H1 (cell line): Measurements from ENCODE around the gene ARHGEF10L. TPM values are rescaled to one million over a fixed set of nuclear protein-coding genes. Genes with fewer than 3 reads are reported as not detected.

Experiments
- CTCF ChIA-PET: fragments of 300-600 bp; sonication (Branson Sonifier 250); formaldehyde crosslinking; loops from one replicate; lab custom pipeline; 2021; ENCODE audit not compliant: partially characterized antibody; lab: Charles Lee
- POLR2A ChIA-PET: fragments of 300-600 bp; sonication (Branson Sonifier 250); formaldehyde crosslinking; loops from one replicate; lab custom pipeline; 2021; ENCODE audit warnings: inconsistent platforms; ENCODE audit not compliant: partially characterized antibody; lab: Charles Lee
- DNase-seq, 2 experiments: peaks; one replicate each; pipeline versions ENCODE4 v3.0.0 to v3.0.0-alpha.2; 2010 to 2022; ENCODE audit warnings: low spot score in 2 of 2, low read depth in 1 of 2, mixed read lengths in 1 of 2
- FAIRE-seq: peaks from 2 replicates; lab custom pipeline; 2011; peaks lifted over from hg19 to GRCh38; lab: Jason Lieb, UNC
- H2AFZ ChIP-seq: 2 replicates; pipeline ENCODE4 v1.8.1; 2012; ENCODE audit warnings: low read length, inconsistent platforms
- H2AK5ac ChIP-seq: 2 replicates; pipeline ENCODE4 v1.6.1; 2013; ENCODE audit warnings: low read depth, low read length
- H2BK120ac ChIP-seq: replicated peaks from 2 replicates; pipeline ENCODE3; 2013; ENCODE audit warnings: low read depth, low read length, inconsistent platforms
- H2BK12ac ChIP-seq: 2 replicates; pipeline ENCODE4 v1.6.1; 2013; ENCODE audit warnings: low read depth, low read length
- H2BK15ac ChIP-seq: 2 replicates; pipeline ENCODE4 v1.6.1; 2013; ENCODE audit warnings: low read length
- H2BK20ac ChIP-seq: 2 replicates; pipeline ENCODE4 v1.6.1; 2013; ENCODE audit warnings: low read length
- H2BK5ac ChIP-seq: 2 replicates; pipeline ENCODE4 v1.6.1; 2013; ENCODE audit warnings: low read depth, low read length
- H3K14ac ChIP-seq: 2 replicates; pipeline ENCODE4 v1.6.1; 2013; ENCODE audit warnings: inconsistent platforms; ENCODE audit not compliant: insufficient read length
- H3K18ac ChIP-seq: 2 replicates; pipeline ENCODE4 v1.6.1; 2013; ENCODE audit warnings: low read length; ENCODE audit errors: extremely low read depth
- H3K23ac ChIP-seq: 2 replicates; pipeline ENCODE4 v1.6.1; 2013; ENCODE audit warnings: inconsistent platforms; ENCODE audit not compliant: insufficient read length
- H3K23me2 ChIP-seq: 2 replicates; pipeline ENCODE4 v1.6.1; 2013; ENCODE audit warnings: low read depth, low read length
- H3K27ac ChIP-seq: 2 replicates; pipeline ENCODE4 v1.6.1; 2011; ENCODE audit warnings: low read depth, low read length, inconsistent platforms
- H3K27me3 ChIP-seq, 4 experiments: replicated peaks in 1 of 4; 1 replicate in 1 of 4; 2 replicates in 3 of 4; pipeline versions ENCODE4 v1.6.1 to v1.8.1; 2011 to 2013; ENCODE audit warnings: low read length in 3 of 4, mild to moderate bottlenecking in 3 of 4, inconsistent platforms in 2 of 4, mixed read lengths in 2 of 4, moderate library complexity in 1 of 4; ENCODE audit not compliant: control insufficient read depth in 3 of 4, insufficient read depth in 3 of 4; ENCODE audit errors: extremely low read depth in 1 of 4
- H3K36me3 ChIP-seq, 4 experiments: 2 replicates each; pipeline versions ENCODE4 v1.6.1 to v1.8.1; 2011 to 2013; ENCODE audit warnings: mild to moderate bottlenecking in 4 of 4, low read length in 3 of 4, moderate library complexity in 2 of 4, control low read depth in 1 of 4, inconsistent platforms in 1 of 4; ENCODE audit not compliant: insufficient read depth in 4 of 4, control insufficient read depth in 2 of 4
- H3K4ac ChIP-seq: replicated peaks from 2 replicates; pipeline ENCODE3; 2013; ENCODE audit warnings: low read length, low read depth, mixed read lengths, inconsistent platforms; ENCODE audit not compliant: insufficient read length
- H3K4me1 ChIP-seq, 4 experiments: replicated peaks in 1 of 4; 1 replicate in 1 of 4; 2 replicates in 3 of 4; pipeline versions ENCODE4 v1.6.1 to v1.8.1; 2011 to 2013; ENCODE audit warnings: low read length in 3 of 4, inconsistent platforms in 2 of 4, mixed read lengths in 1 of 4; ENCODE audit not compliant: insufficient read depth in 4 of 4, control insufficient read depth in 3 of 4
- H3K4me2 ChIP-seq, 2 experiments: 2 replicates each; pipeline versions ENCODE4 v1.6.1 to v1.8.1; 2011 to 2013; ENCODE audit warnings: low read depth in 2 of 2, low read length in 2 of 2, control low read depth in 1 of 2, inconsistent platforms in 1 of 2, mild to moderate bottlenecking in 1 of 2; ENCODE audit not compliant: insufficient read depth in 1 of 2
- H3K4me3 ChIP-seq, 4 experiments: fragments of 200-600, 300-600 bp in 1 of 4; sonication (generic), shearing (Covaris generic), sonication (Bioruptor Twin) in 1 of 4; 2 replicates each; pipeline versions ENCODE4 v1.5.1 to v1.8.1; 2011 to 2016; ENCODE audit warnings: low read length in 4 of 4, low read depth in 3 of 4, control low read depth in 2 of 4, inconsistent platforms in 2 of 4, mild to moderate bottlenecking in 2 of 4, mixed read lengths in 1 of 4, moderate library complexity in 1 of 4; ENCODE audit not compliant: insufficient read depth in 2 of 4; ENCODE audit errors: extremely low read depth in 1 of 4
- H3K56ac ChIP-seq: replicated peaks from 2 replicates; pipeline ENCODE3; 2013; ENCODE audit warnings: low read depth, mild to moderate bottlenecking, mixed read lengths, low read length, inconsistent platforms; ENCODE audit not compliant: insufficient read length
- H3K79me1 ChIP-seq: 2 replicates; pipeline ENCODE4 v1.6.1; 2013; ENCODE audit warnings: low read depth, low read length, control low read depth
- H3K79me2 ChIP-seq, 2 experiments: 2 replicates each; pipeline versions ENCODE4 v1.6.1 to v1.8.1; 2012 to 2013; ENCODE audit warnings: low read length in 2 of 2, mild to moderate bottlenecking in 2 of 2, inconsistent platforms in 1 of 2; ENCODE audit not compliant: insufficient read depth in 2 of 2, control insufficient read depth in 1 of 2
- H3K9ac ChIP-seq, 4 experiments: replicated peaks in 1 of 4; 1 replicate in 1 of 4; 2 replicates in 3 of 4; pipeline versions ENCODE4 v1.6.1 to v1.8.1; 2011 to 2013; ENCODE audit warnings: low read depth in 3 of 4, low read length in 3 of 4, control low read depth in 2 of 4, mild to moderate bottlenecking in 2 of 4, moderate library complexity in 2 of 4, inconsistent platforms in 1 of 4; ENCODE audit errors: extremely low read depth in 1 of 4
- H3K9me3 ChIP-seq, 2 experiments: 2 replicates each; pipeline versions ENCODE4 v1.6.1 to v1.8.1; 2012 to 2013; ENCODE audit warnings: mild to moderate bottlenecking in 2 of 2, moderate library complexity in 2 of 2, control low read depth in 1 of 2, inconsistent platforms in 1 of 2, low read depth in 1 of 2, low read length in 1 of 2, mixed read lengths in 1 of 2; ENCODE audit not compliant: insufficient read depth in 2 of 2
- H4K20me1 ChIP-seq, 2 experiments: replicated peaks in 1 of 2; 2 replicates each; pipeline versions ENCODE3 to v1.8.1; 2011 to 2013; ENCODE audit warnings: inconsistent platforms in 2 of 2, low read length in 2 of 2, mild to moderate bottlenecking in 1 of 2; ENCODE audit not compliant: insufficient read depth in 2 of 2, control insufficient read depth in 1 of 2
- H4K5ac ChIP-seq: 2 replicates; pipeline ENCODE4 v1.6.1; 2013; ENCODE audit warnings: low read length, low read depth, mixed read lengths, inconsistent platforms; ENCODE audit not compliant: insufficient read length
- H4K8ac ChIP-seq: 2 replicates; pipeline ENCODE4 v1.8.0; 2013; ENCODE audit warnings: mild to moderate bottlenecking, moderate library complexity, low read length, inconsistent platforms; ENCODE audit not compliant: insufficient read depth; ENCODE audit errors: extremely low read depth
- H4K91ac ChIP-seq: replicated peaks from 2 replicates; pipeline ENCODE3; 2013; ENCODE audit warnings: low read length, mixed read lengths, inconsistent platforms; ENCODE audit not compliant: insufficient read length
- JUN ChIP-seq: IDR thresholded peaks from 2 replicates; pipeline ENCODE4 v1.6.1; 2011; ENCODE audit warnings: low read depth, mild to moderate bottlenecking, improper control_type of control experiment, low read length
- WGBS, 2 experiments: shearing (Covaris generic) in 1 of 2; methylation state at CpG; one replicate each; pipeline versions ENCODE4 v1.1.6 to v1.1.7; 2013 to 2015; ENCODE audit warnings: low lambda C conversion rate in 2 of 2, mixed read lengths in 2 of 2, inconsistent platforms in 1 of 2, low coverage in 1 of 2, missing lambda C conversion rate in 1 of 2; ENCODE audit not compliant: insufficient replicate concordance in 2 of 2, insufficient coverage in 1 of 2, insufficient read length in 1 of 2; ENCODE audit errors: extremely low coverage in 1 of 2, missing lambda C conversion rate in 1 of 2; 5-methylcytosine and 5-hydroxymethylcytosine counted together
- polyA plus RNA-seq, 7 experiments: library from polyadenylated mRNA; depleted of rRNA in 3 of 7; stranded (reverse) in 5 of 7; unstranded in 2 of 7; fragments of >200 nt in 5 of 7; fragments of 200-250 nt in 2 of 7; gene quantifications; 1 replicate in 5 of 7; 2 replicates in 1 of 7; 4 replicates in 1 of 7; pipeline versions ENCODE4 v1.2.1 to v1.2.3, GENCODE V29; 2011 to 2013; ENCODE audit warnings: missing spikeins in 2 of 7, mixed read lengths in 2 of 7
- total RNA-seq: library from RNA; stranded (reverse); fragmentation: NEBNext Ultra II Directional; extraction: Animal tissue kit (Norgen Biotek cat#: 25700); gene quantifications from 2 replicates; pipeline ENCODE4 v1.2.1, GENCODE V29; 2021
- TF ChIP-seq, protein P1 (sequence below): IDR thresholded peaks from 2 replicates; pipeline ENCODE4 v1.6.1; 2012; ENCODE audit warnings: low read length, inconsistent platforms

The ARHGEF10L gene
- total and polyA plus RNA-seq, 2 of the 8 experiments (the other 6 are each of a cell fraction or from before 2014, with no cell fraction given): 33.6 to 39.6 TPM

DNA sequence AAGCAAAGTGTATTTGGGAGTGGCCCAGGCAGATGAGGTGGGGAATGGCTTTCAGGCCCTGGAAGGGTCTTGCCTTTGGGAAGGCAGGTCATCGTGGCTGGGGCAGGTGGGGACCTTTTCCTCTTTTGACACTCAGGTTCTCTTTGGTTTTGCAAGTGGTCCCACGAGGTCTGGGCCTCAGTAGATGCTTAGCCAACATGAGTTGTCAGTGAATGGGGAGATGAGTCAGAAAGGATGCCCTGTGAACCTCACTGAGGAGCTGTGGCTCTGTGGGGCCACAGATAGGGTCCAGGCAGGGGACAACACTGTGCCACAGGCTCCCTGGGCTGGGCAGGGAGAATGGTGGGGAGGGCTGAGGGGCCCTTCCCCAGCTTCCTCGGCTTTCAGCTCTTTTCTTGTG, 19.0 kb downstream of the ARHGEF10L start:
- WGBS, 2 experiments: 69% methylated on average over 3 of the region's 3 CpGs; no CpG with 5 or more reads in 1 of the 2 experiments
- Histone ChIP-seq H4K91ac (peak overlapping the region; percentile 61), H2BK120ac (peak overlapping the region; percentile 80), H3K79me2 (peaks cover 3 to 93% of the 10 kb centered on the region in 2 experiments), H2AK5ac (peak overlapping the region; percentile 98), H3K4ac (peak overlapping the region; percentile 65), H3K4me2 (peak overlapping the region; percentile 30 to 36; a peak in 3 of 4 replicates), H2AFZ (no peak overlapping the region), H3K23me2 (peaks cover 5% of the 10 kb centered on the region; the same call in 1 of the 2 replicates), H4K8ac (peak overlapping the region; percentile 63; the same call in 1 of the 2 replicates), H2BK5ac (peak overlapping the region; percentile 82; the same call in 1 of the 2 replicates), H3K27ac (no peak overlapping the region), H3K9me3 (no peaks in the 10 kb centered on the region), H3K36me3 (no peaks in the 10 kb centered on the region), H3K4me1 (peaks cover 13 to 50% (median 26%) of the 10 kb centered on the region in 4 experiments), H4K20me1 (peaks cover 2 to 16% of the 10 kb centered on the region in 2 experiments), H3K18ac (no peak overlapping the region), H3K4me3 (no peak overlapping the region), H3K23ac (no peak overlapping the region), H2BK15ac (peak overlapping the region; percentile 97; the same call in 1 of the 2 replicates), H3K27me3 (no peaks in the 10 kb centered on the region), H3K56ac (no peak overlapping the region), H3K79me1 (peaks cover 38% of the 10 kb centered on the region), H2BK12ac (peak overlapping the region; percentile 92; the same call in 1 of the 2 replicates), H2BK20ac (peak overlapping the region; percentile 48; the same call in 1 of the 2 replicates), H4K5ac (peak overlapping the region; percentile 6), H3K9ac (no peak overlapping the region), H3K14ac (no peak overlapping the region)
- DNase-seq (no peak), FAIRE-seq (no peak)
- ChIA-PET CTCF (interaction anchor here (1.3 to 86.2 kb wide), 8 partner anchors 9 to 81 kb away, joined by 3 to 1640 read pairs (median 10); no protein-coding TSS in a partner anchor), POLR2A (interaction anchor here (1.0 to 4.5 kb wide), 7 partner anchors 8 to 56 kb away, joined by 3 to 24 read pairs (median 5); partner anchors contain the start of gene ARHGEF10L)
- TF ChIP-seq JUN: no peak
- TF ChIP-seq, protein P1, sequence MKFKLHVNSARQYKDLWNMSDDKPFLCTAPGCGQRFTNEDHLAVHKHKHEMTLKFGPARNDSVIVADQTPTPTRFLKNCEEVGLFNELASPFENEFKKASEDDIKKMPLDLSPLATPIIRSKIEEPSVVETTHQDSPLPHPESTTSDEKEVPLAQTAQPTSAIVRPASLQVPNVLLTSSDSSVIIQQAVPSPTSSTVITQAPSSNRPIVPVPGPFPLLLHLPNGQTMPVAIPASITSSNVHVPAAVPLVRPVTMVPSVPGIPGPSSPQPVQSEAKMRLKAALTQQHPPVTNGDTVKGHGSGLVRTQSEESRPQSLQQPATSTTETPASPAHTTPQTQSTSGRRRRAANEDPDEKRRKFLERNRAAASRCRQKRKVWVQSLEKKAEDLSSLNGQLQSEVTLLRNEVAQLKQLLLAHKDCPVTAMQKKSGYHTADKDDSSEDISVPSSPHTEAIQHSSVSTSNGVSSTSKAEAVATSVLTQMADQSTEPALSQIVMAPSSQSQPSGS: no peak
